ENCODE results near the gene PRKD1. TPM values are rescaled to one million over a fixed set of nuclear protein-coding genes. Genes with fewer than 3 reads are reported as not detected.

Gene PRKD1
- polyA plus RNA-seq, 1 donor, result 31.0 TPM

GRCh38 chr14:29587046-29587445 is 340.6 kb downstream of the PRKD1 start:
- no peak for DNase-seq

GRCh38 chr14:29584992-29585391 is 342.7 kb downstream of the PRKD1 start:
- peak; percentile 41 for DNase-seq

GRCh38 chr14:29580763-29581162 is 346.9 kb downstream of the PRKD1 start:
- no peak for DNase-seq

GRCh38 chr14:29579838-29580237 is 347.8 kb downstream of the PRKD1 start:
- no peak for DNase-seq

GRCh38 chr14:29576927-29577326 is 350.7 kb downstream of the PRKD1 start:
- DNase-seq, result no peak

GRCh38 chr14:29569194-29569593 is 358.5 kb downstream of the PRKD1 start:
- DNase-seq, result no peak

- no peak for DNase-seq
Measured at GRCh38 chr14:29566194-29566593, 361.5 kb downstream of the PRKD1 start.

- no peak for DNase-seq
Measured at GRCh38 chr14:29558516-29558915, 369.1 kb downstream of the PRKD1 start.

- no peak for DNase-seq
Measured at GRCh38 chr14:29554335-29554734, 373.3 kb downstream of the PRKD1 start.

- no peak for DNase-seq
Measured at GRCh38 chr14:29553427-29553826, 374.2 kb downstream of the PRKD1 start.

- peak; percentile 17 for DNase-seq
Measured at GRCh38 chr14:29548948-29549370, 378.7 kb downstream of the PRKD1 start.

GRCh38 chr14:29545714-29546113 is 381.9 kb downstream of the PRKD1 start:
- DNase-seq, result no peak

- no peak for DNase-seq
Measured at GRCh38 chr14:29536886-29537511, 390.6 kb downstream of the PRKD1 start.

GRCh38 chr14:29529418-29529817 is 398.2 kb downstream of the PRKD1 start:
- no peak for DNase-seq

- no peak for DNase-seq
Measured at GRCh38 chr14:29528889-29529288, 398.8 kb downstream of the PRKD1 start.

GRCh38 chr14:29527286-29527685 is 400.4 kb downstream of the PRKD1 start:
- DNase-seq, result no peak
